Spinal cord (tissue), 10 donors: Measurements from ENCODE around the gene SNRNP25. TPM values are rescaled to one million over a fixed set of nuclear protein-coding genes. Genes with fewer than 3 reads are reported as not detected.
"Not testable (repeated sequence)": the region's sequence is repeated elsewhere in the genome, so short reads cannot be mapped to it uniquely, and the experiment has no call there.

Experiments
- DNase-seq, 6 donors: peaks; one replicate each; pipeline versions ENCODE4 v3.0.0 to v3.0.0-alpha.2; 2013 to 2015; ENCODE audit warnings: low spot score in 6 of 6, low read depth in 4 of 6
- H3K27ac ChIP-seq: one replicate; pipeline ENCODE4 v1.5.1; 2013; ENCODE audit warnings: low read depth, low read length, control low read depth
- H3K27me3 ChIP-seq: one replicate; pipeline ENCODE4 v1.6.1; 2013; ENCODE audit warnings: low read length; ENCODE audit not compliant: control insufficient read depth, insufficient read depth
- H3K36me3 ChIP-seq: one replicate; pipeline ENCODE4 v1.6.1; 2013; ENCODE audit warnings: low read length; ENCODE audit not compliant: control insufficient read depth, insufficient read depth
- H3K4me1 ChIP-seq: one replicate; pipeline ENCODE4 v1.6.1; 2013; ENCODE audit warnings: low read length; ENCODE audit not compliant: control insufficient read depth, insufficient read depth
- H3K4me3 ChIP-seq: one replicate; pipeline ENCODE4 v1.5.1; 2013; ENCODE audit warnings: low read depth, low read length, control low read depth
- H3K9me3 ChIP-seq: one replicate; pipeline ENCODE4 v1.6.1; 2013; ENCODE audit warnings: low read length; ENCODE audit not compliant: control insufficient read depth, insufficient read depth
- WGBS: methylation state at CpG from one replicate; pipeline ENCODE4 v1.1.5; 2013; ENCODE audit warnings: missing lambda C conversion rate; ENCODE audit not compliant: insufficient coverage; 5-methylcytosine and 5-hydroxymethylcytosine counted together
- long read RNA-seq, 4 donors: transcript quantifications; one replicate each; lab custom pipeline, GENCODE V29; 2026
- polyA plus RNA-seq, 2 donors: library from polyadenylated mRNA; unstranded; fragments of 120-200 nt; gene quantifications; one replicate each; pipeline ENCODE4 v1.2.1, GENCODE V29; 2013; ENCODE audit not compliant: insufficient read length in 2 of 2
- total RNA-seq, 2 donors: library from RNA; depleted of rRNA in 1 of 2; stranded (reverse); fragments of 120-200 nt in 1 of 2; fragments of >200 nt in 1 of 2; gene quantifications; one replicate each; pipeline versions ENCODE4 v1.2.3 to v1.2.4, GENCODE V29; 2013 to 2014
- donor health status: healthy.

The SNRNP25 gene
- total RNA-seq (10 to 100 TPM; 37.2 to 50.3 TPM), polyA plus RNA-seq (100 to 1,000 TPM; 114 to 122 TPM)
- long read RNA-seq, donor 1, transcript SNRNP25-201 (5 exons, 1,905 nt), result major isoform, 68 of 80 reads
- long read RNA-seq, donor 1, partial matches to known transcripts, result 7 of 80 reads
- long read RNA-seq, donor 1, other reads (novel, unspliced or antisense), result 0 of 80 reads
- long read RNA-seq, donor 2, transcript SNRNP25-201 (5 exons, 1,905 nt), result major isoform, 27 of 27 reads
- long read RNA-seq, donor 2, partial matches to known transcripts, result 0 of 27 reads
- long read RNA-seq, donor 2, other reads (novel, unspliced or antisense), result 0 of 27 reads
- long read RNA-seq, donor 3, transcript SNRNP25-201 (5 exons, 1,905 nt), result major isoform, 28 of 49 reads
- long read RNA-seq, donor 3, partial matches to known transcripts, result 21 of 49 reads
- long read RNA-seq, donor 3, other reads (novel, unspliced or antisense), result 0 of 49 reads
- long read RNA-seq, donor 4, transcript SNRNP25-201 (5 exons, 1,905 nt), result major isoform, 25 of 25 reads
- long read RNA-seq, donor 4, partial matches to known transcripts, result 0 of 25 reads
- long read RNA-seq, donor 4, other reads (novel, unspliced or antisense), result 0 of 25 reads

- Histone ChIP-seq H3K4me3 (peak within 1 kb of the TSS; percentile 78), H3K9me3 (no peaks in the 10 kb centered on the region), H3K27ac (peak within 1 kb of the TSS; percentile 70), H3K36me3 (peaks cover 36% of the 10 kb centered on the region), H3K27me3 (no peaks in the 10 kb centered on the region), H3K4me1 (peaks cover 18% of the 10 kb centered on the region)
- under 1% methylated on average over 86 of the region's 91 CpGs for WGBS
- DNase-seq, result peak; percentile 89 to 99 (median 98)
Measured at GRCh38 chr16:53346-54236, at the start of gene SNRNP25, which contains the start of gene POLR3K. Gene SNRNP25 (plus strand): TSS chr16:53828. CDS start chr16:54017, 189 bp downstream. Gene POLR3K (minus strand): TSS chr16:53608. CDS start chr16:53586, 22 bp downstream.

GRCh38 chr16:9903-10665, 43.5 kb upstream of the SNRNP25 start:
- no peak overlapping the region for H3K4me3 ChIP-seq
- H3K4me1 ChIP-seq, result no peaks in the 10 kb centered on the region
- DNase-seq, result peak in 1 of 6 donors; percentile 18
- no peaks in the 10 kb centered on the region for H3K36me3 ChIP-seq
- H3K27ac ChIP-seq, result no peak overlapping the region
- no peaks in the 10 kb centered on the region for H3K9me3 ChIP-seq
- H3K27me3 ChIP-seq, result no peaks in the 10 kb centered on the region
- WGBS, result 70% methylated on average over 15 of the region's 48 CpGs

- not testable (repeated sequence) for H3K4me1 ChIP-seq, H3K27ac ChIP-seq, H3K27me3 ChIP-seq, H3K36me3 ChIP-seq, H3K9me3 ChIP-seq, DNase-seq, H3K4me3 ChIP-seq
- WGBS, result no CpG with 5 or more reads among the region's 27 CpGs
Measured at GRCh38 chr16:10772-11171, 42.9 kb upstream of the SNRNP25 start.

DNA sequence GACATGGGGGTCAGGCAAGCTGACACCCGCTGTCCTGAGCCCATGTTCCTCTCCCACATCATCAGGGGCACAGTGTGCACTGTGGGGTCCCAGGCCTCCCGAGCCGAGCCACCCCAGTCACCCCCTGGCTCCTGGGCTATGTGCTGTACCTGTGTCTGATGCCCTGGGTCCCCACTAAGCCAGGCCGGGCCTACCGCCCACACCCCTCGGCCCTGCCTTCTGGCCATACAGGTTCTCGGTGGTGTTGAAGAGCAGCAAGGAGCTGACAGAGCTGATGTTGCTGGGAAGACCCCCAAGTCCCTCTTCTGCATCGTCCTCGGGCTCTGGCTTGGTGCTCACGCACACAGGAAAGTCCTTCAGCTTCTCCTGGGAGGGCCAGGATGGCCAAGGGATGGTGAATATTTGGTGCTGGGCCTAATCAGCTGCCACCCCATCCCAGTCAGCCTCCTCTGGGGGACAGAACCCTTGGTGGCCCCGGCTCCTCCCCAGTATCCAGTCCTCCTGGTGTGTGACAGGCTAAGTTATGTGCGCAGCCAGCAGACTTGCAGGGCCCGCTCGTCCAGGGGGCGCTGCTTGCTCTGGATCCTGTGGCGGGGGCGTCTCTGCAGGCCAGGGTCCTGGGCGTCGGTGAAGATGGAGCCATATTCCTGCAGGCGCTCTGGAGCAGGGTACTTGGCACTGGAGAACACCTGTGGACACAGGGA, 36.4 kb upstream of the SNRNP25 start:
- DNase-seq, H3K9me3 ChIP-seq, H3K4me3 ChIP-seq, H3K27me3 ChIP-seq, H3K27ac ChIP-seq, H3K4me1 ChIP-seq, H3K36me3 ChIP-seq: not testable (repeated sequence)
- 92% methylated on average over 8 of the region's 20 CpGs for whole genome bisulfite sequencing

- not testable (repeated sequence) for H3K4me3 ChIP-seq, H3K36me3 ChIP-seq, H3K9me3 ChIP-seq, H3K4me1 ChIP-seq, H3K27ac ChIP-seq, H3K27me3 ChIP-seq, DNase-seq
- 90% methylated on average over 11 of the region's 12 CpGs for WGBS
Measured at GRCh38 chr16:20886-21285, 32.7 kb upstream of the SNRNP25 start.

GRCh38 chr16:24151-24550, 29.5 kb upstream of the SNRNP25 start:
- DNase-seq, result not testable (repeated sequence)

GRCh38 chr16:25926-26348, 27.7 kb upstream of the SNRNP25 start:
- not testable (repeated sequence) for H3K27me3 ChIP-seq, H3K4me1 ChIP-seq, H3K36me3 ChIP-seq, H3K27ac ChIP-seq, DNase-seq, H3K4me3 ChIP-seq, H3K9me3 ChIP-seq
- no CpG with 5 or more reads among the region's 5 CpGs for WGBS

More at GRCh38 chr16:24151-24550, 29.5 kb upstream of the SNRNP25 start:
- H3K4me3 ChIP-seq, H3K27me3 ChIP-seq, H3K4me1 ChIP-seq, H3K27ac ChIP-seq, H3K9me3 ChIP-seq, H3K36me3 ChIP-seq: not testable (repeated sequence)
- WGBS, result 88% methylated on average over 6 of the region's 22 CpGs

DNA sequence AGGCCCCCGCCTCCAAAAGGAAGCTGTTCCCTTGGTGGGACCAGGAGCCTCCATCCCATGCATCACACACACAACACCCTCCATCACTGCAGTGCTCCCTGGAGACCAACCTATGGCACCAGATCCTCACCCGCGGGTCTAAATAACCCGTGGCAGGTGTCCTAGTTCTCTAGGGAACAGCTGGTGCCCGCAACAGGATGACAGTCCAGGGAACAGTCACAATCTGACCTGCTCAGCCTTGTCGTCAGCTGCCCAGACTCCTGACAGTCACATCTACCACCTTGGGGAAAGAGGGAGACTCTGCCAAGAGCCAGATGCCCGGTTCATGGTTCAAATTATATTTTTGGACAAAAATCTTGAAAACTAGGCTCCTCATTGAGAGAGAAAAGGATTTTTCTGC, 23.0 kb upstream of the SNRNP25 start:
- 80% methylated on average over 1 of the region's 7 CpGs for WGBS
- H3K27ac ChIP-seq, H3K36me3 ChIP-seq, H3K27me3 ChIP-seq, H3K4me3 ChIP-seq, H3K9me3 ChIP-seq, H3K4me1 ChIP-seq, DNase-seq: not testable (repeated sequence)
